ENCODE data around the gene YDJC.

GRCh38 chr22:21589396-21589795 lies 40.4 kb downstream of the YDJC start:
- no peak for TF ChIP-seq CTCF (IDR thresholded peaks at IDR 0.05)
- no peak for TF ChIP-seq EZH2 (IDR thresholded peaks at IDR 0.05; ENCODE audit: borderline replicate concordance, insufficient read depth, low read depth, low read length, poor library complexity, severe bottlenecking)
